AG09319 (cell line): Measurements from ENCODE around the gene CARHSP1.

Experiments used
- DNase-seq: peaks from one replicate; pipeline ENCODE4 v3.0.0-alpha.2; 2010; ENCODE audit warnings: low read depth; ENCODE audit errors: extremely low read depth
- CTCF ChIP-seq: IDR thresholded peaks from 2 replicates; pipeline ENCODE4 v1.5.1; 2011; ENCODE audit warnings: low read depth, mild to moderate bottlenecking, inconsistent platforms, low read length, moderate library complexity

Gene CARHSP1

GRCh38 chr16:8819411-8820034, 49.3 kb downstream of the CARHSP1 start:
- no peak for TF ChIP-seq CTCF
- no peak for DNase-seq

- DNase-seq, result no peak
- no peak for TF ChIP-seq CTCF
Measured at GRCh38 chr16:8818504-8819270, 50.1 kb downstream of the CARHSP1 start.

GRCh38 chr16:8816967-8817655, 51.7 kb downstream of the CARHSP1 start:
- TF ChIP-seq CTCF, result no peak
- DNase-seq, result no peak

- DNase-seq, result no peak
- no peak for TF ChIP-seq CTCF
Measured at GRCh38 chr16:8814095-8814806, 54.6 kb downstream of the CARHSP1 start.

- no peak for DNase-seq
- no peak for TF ChIP-seq CTCF
Measured at GRCh38 chr16:8812162-8812843, 56.5 kb downstream of the CARHSP1 start.

- no peak for DNase-seq
- TF ChIP-seq CTCF, result no peak
Measured at GRCh38 chr16:8808613-8809353, 60.0 kb downstream of the CARHSP1 start.
